Mammary epithelial cell (primary cell): ENCODE results near the gene CIAO3.

Experiments used
- EZH2 ChIP-seq: IDR thresholded peaks from 2 replicates; pipeline ENCODE4 v1.6.1; 2012; ENCODE audit warnings: low read length, inconsistent platforms, borderline replicate concordance
- TF ChIP-seq, protein P1 (sequence below), 2 donors: IDR thresholded peaks in 1 of 2; conservative IDR thresholded peaks in 1 of 2; 2 replicates each; pipeline ENCODE4 v1.5.1; 2011 to 2012; ENCODE audit warnings: inconsistent platforms in 2 of 2, low read length in 2 of 2, mild to moderate bottlenecking in 2 of 2, control low read depth in 1 of 2, low read depth in 1 of 2; ENCODE audit not compliant: insufficient read depth in 1 of 2; ENCODE audit errors: extremely low read depth in 1 of 2

DNA sequence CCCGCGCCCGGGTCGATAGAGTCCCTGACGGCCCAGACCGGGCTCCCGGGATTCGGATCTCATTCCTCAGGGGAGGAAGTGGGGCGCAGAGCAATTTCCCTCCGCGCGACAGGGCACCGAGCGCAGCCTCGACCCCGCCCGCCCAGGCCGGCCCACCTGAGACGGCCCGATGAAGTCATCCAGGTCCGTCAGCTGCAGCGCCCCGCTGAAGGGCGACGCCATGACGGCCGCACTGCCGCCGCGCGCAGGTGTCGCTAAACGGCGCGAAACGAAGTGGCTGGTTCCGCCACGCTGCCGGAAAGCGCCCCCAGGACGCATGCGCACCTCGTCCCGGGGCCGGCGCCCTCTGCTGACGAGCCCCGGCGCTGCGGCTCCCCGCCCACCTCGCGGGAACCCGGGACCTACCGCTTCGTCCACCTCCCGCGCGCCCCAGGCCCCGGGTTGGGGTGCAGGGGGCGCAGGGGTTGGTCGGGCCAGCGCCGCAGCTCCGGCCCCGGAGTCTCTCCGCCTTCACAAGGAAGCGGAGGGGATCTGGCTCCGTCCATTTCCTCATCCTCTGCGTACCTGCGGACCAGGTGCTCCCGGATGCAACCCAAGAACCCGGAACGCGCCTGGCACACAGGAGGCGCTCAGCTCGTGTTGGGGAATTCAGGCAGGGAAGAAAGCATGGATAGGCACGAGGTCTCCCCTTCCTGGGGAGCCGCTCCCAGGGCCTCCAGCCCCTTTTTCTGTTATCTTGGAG, at the start of gene CIAO3:
- no peak for TF ChIP-seq EZH2
- TF ChIP-seq, protein P1, sequence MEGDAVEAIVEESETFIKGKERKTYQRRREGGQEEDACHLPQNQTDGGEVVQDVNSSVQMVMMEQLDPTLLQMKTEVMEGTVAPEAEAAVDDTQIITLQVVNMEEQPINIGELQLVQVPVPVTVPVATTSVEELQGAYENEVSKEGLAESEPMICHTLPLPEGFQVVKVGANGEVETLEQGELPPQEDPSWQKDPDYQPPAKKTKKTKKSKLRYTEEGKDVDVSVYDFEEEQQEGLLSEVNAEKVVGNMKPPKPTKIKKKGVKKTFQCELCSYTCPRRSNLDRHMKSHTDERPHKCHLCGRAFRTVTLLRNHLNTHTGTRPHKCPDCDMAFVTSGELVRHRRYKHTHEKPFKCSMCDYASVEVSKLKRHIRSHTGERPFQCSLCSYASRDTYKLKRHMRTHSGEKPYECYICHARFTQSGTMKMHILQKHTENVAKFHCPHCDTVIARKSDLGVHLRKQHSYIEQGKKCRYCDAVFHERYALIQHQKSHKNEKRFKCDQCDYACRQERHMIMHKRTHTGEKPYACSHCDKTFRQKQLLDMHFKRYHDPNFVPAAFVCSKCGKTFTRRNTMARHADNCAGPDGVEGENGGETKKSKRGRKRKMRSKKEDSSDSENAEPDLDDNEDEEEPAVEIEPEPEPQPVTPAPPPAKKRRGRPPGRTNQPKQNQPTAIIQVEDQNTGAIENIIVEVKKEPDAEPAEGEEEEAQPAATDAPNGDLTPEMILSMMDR (conservative IDR thresholded peaks at IDR 0.05 in 1 of 2, IDR thresholded peaks at IDR 0.05 in 1 of 2; ENCODE audit: extremely low read depth in 1 of 2, insufficient read depth in 1 of 2, low read depth in 1 of 2, low read length in 2 of 2), result peak; percentile 61 to 81
